NT2/D1 (cell line): ENCODE measurements around the gene TCF19.

Experiments used
- SUZ12 ChIP-seq: IDR thresholded peaks from 2 replicates; pipeline ENCODE4 v1.6.1; 2011; ENCODE audit not compliant: insufficient read length, insufficient read depth; ENCODE audit errors: extremely low read depth
- YY1 ChIP-seq: IDR thresholded peaks from 2 replicates; pipeline ENCODE4 v1.6.1; 2011; ENCODE audit not compliant: insufficient read length, insufficient read depth

DNA sequence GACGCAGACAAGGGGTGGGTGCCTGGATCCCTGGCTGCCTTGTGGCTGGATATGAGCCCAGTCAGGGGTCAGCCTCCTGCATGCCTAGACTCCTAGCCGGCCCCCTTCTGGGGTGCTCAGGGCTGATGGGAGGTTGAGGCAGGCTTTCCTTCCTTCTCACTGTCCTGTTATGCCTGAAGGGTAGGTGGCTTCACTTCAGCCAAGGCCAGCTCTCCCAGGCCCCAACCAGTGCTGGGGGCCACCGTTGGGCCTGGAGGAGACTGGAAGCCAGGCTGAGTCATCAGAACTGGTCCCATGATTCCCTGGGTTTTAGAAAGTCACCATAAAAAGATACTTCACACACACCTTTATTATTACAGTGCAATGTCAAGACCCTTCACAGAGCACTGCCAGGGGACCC is 15.0 kb downstream of the TCF19 start:
- TF ChIP-seq YY1, result no peak
- no peak for TF ChIP-seq SUZ12
